HFF-Myc (cell line): ENCODE results near the gene GRIK2.

Experiments
- DNase-seq: peaks from one replicate; pipeline ENCODE4 v3.0.0-alpha.2; 2011; ENCODE audit warnings: low read depth; ENCODE audit errors: extremely low read depth
- H3K4me3 ChIP-seq: replicated peaks from 2 replicates; pipeline ENCODE4 v1.5.1; 2011; ENCODE audit warnings: low read depth, mild to moderate bottlenecking, control low read depth, low read length
- CTCF ChIP-seq: IDR thresholded peaks from 2 replicates; pipeline ENCODE4 v1.5.1; 2012; ENCODE audit warnings: mild to moderate bottlenecking, low read depth, low read length, control low read depth; ENCODE audit errors: missing control alignments

The GRIK2 gene

GRCh38 chr6:101762851-101763250 is 369.3 kb downstream of the GRIK2 start:
- no peak overlapping the region for H3K4me3 ChIP-seq
- no peak for TF ChIP-seq CTCF
- no peak for DNase-seq

GRCh38 chr6:101765281-101765680 is 371.8 kb downstream of the GRIK2 start:
- no peak for DNase-seq
- no peak overlapping the region for H3K4me3 ChIP-seq
- no peak for TF ChIP-seq CTCF

GRCh38 chr6:101770116-101770515 is 376.6 kb downstream of the GRIK2 start:
- no peak overlapping the region for H3K4me3 ChIP-seq
- TF ChIP-seq CTCF, result no peak
- no peak for DNase-seq

GRCh38 chr6:101776919-101777350 is 383.4 kb downstream of the GRIK2 start:
- no peak for DNase-seq
- TF ChIP-seq CTCF, result no peak
- no peak overlapping the region for H3K4me3 ChIP-seq

GRCh38 chr6:101777646-101778045 is 384.1 kb downstream of the GRIK2 start:
- no peak for DNase-seq
- no peak for TF ChIP-seq CTCF

GRCh38 chr6:101779051-101779844 is 385.7 kb downstream of the GRIK2 start:
- no peak for DNase-seq
- no peak for TF ChIP-seq CTCF
- H3K4me3 ChIP-seq, result no peak overlapping the region

More at GRCh38 chr6:101777646-101778045, 384.1 kb downstream of the GRIK2 start:
- H3K4me3 ChIP-seq, result no peak overlapping the region
